Heart left ventricle (tissue), 16 donors: ENCODE measurements around the gene DDB1. TPM values are rescaled to one million over a fixed set of nuclear protein-coding genes. Genes with fewer than 3 reads are reported as not detected.

ENCODE experiments used
- ATAC-seq, 4 donors: fragments of 200-7000 bp; cut with Tn5 transposase; one replicate each; pipeline ENCODE4 v1.9.1; 2020 to 2022; ENCODE audit warnings: moderate library complexity in 4 of 4, mild to moderate bottlenecking in 3 of 4, moderate number of reproducible peaks in 1 of 4
- DNase-seq, 5 donors: peaks; one replicate each; pipeline ENCODE4 v3.0.0-alpha.2; 2020
- H3K27ac ChIP-seq, 12 donors: fragments of 200-600 bp; sonication (generic) in 4 of 12; one replicate each; pipeline versions ENCODE4 v1.5.0 to v1.8.0; 2016 to 2022; ENCODE audit warnings: mild to moderate bottlenecking in 2 of 12
- H3K27me3 ChIP-seq, 9 donors: fragments of 200-600 bp; sonication (generic) in 2 of 9; one replicate each; pipeline versions ENCODE4 v1.5.1 to v1.8.0; 2016 to 2022; ENCODE audit warnings: mild to moderate bottlenecking in 3 of 9
- H3K36me3 ChIP-seq, 9 donors: fragments of 200-600 bp; sonication (generic) in 2 of 9; one replicate each; pipeline versions ENCODE4 v1.5.0 to v1.8.0; 2018 to 2022; ENCODE audit warnings: mild to moderate bottlenecking in 2 of 9
- H3K4me1 ChIP-seq, 12 donors: fragments of 200-600 bp; sonication (generic) in 4 of 12; one replicate each; pipeline versions ENCODE4 v1.5.0 to v1.8.0; 2016 to 2022; ENCODE audit warnings: mild to moderate bottlenecking in 3 of 12
- H3K4me3 ChIP-seq, 12 donors: fragments of 200-600 bp; sonication (generic) in 4 of 12; one replicate each; pipeline versions ENCODE4 v1.5.0 to v1.8.0; 2017 to 2022; ENCODE audit warnings: mild to moderate bottlenecking in 9 of 12, moderate library complexity in 4 of 12
- H3K9me3 ChIP-seq, 12 donors: fragments of 200-600 bp; sonication (generic) in 4 of 12; one replicate each; pipeline versions ENCODE4 v1.5.0 to v1.8.0; 2016 to 2022; ENCODE audit warnings: mild to moderate bottlenecking in 1 of 12
- POLR2A ChIP-seq, 2 donors: fragments of 450-650 bp; IDR thresholded peaks; one replicate each; pipeline ENCODE4 v1.6.1; 2017; ENCODE audit warnings: antibody characterized with exemption in 2 of 2, mild to moderate bottlenecking in 2 of 2, moderate library complexity in 2 of 2
- WGBS, 4 donors: extraction: QIAGEN DNeasy Blood & Tissue Kit in 2 of 4; methylation state at CpG; one replicate each; pipeline versions ENCODE4 v1.1.5 to v1.1.7; 2013 to 2018; 5-methylcytosine and 5-hydroxymethylcytosine counted together
- intact Hi-C, 10 donors: fragments of 100-400 bp; cut with DNase I; formaldehyde crosslinking; loops; one replicate each; pipeline versions ENCODE4 v1.11.1 to v1.14.2; 2022
- polyA plus RNA-seq, 2 donors: library from polyadenylated mRNA; stranded (reverse); fragments of 200-250 nt; gene quantifications; one replicate each; pipeline ENCODE4 v1.2.3, GENCODE V29; 2013
- total RNA-seq, 9 donors: library from RNA; depleted of rRNA in 2 of 9; stranded (reverse); fragments of >200 nt in 2 of 9; fragmentation: NEBNext Ultra II Directional in 3 of 9; extraction: Animal tissue kit (Norgen Biotek cat#: 25700) in 3 of 9; gene quantifications; one replicate each; pipeline versions ENCODE4 v1.1.0 to v1.2.4, GENCODE V29; 2016 to 2023
- TF ChIP-seq, protein P1 (sequence below), 12 donors: fragments of 200-600 bp; sonication (generic) in 4 of 12; IDR thresholded peaks; one replicate each; pipeline versions ENCODE4 v1.5.0 to v1.8.0; 2018 to 2022; ENCODE audit warnings: antibody characterized with exemption in 12 of 12, mild to moderate bottlenecking in 5 of 12
- donor health status: ischemic (EF 13 %, LVEDD 7.1; RV severe dilation, severe dysfunction).
- donor health status: healthy with polysubstance abuse.
- donor health status: DM: no; HTN: yes; CAD: no.
- donor health status: DM: no; HTN: no; CAD: no.
- donor health status: ischemic (EF 25% LVEDD 6.9; RV normal size, moderate dysfunction).
- donor health status: ischemic (EF 25% LVEDD 5.7; RV mildly dilated, moderate dysfunction).
- donor health status: healthy.
- donor health status: DM: yes; HTN: yes; CAD: no.
- donor health status: ischemic (EF 35%, LVEDD 5.7; RV mildly dilated, moderate dysfunction).
- donor health status: nonischemic (EF 11% LVEDD 7.7; RV severe dilation, severe dysfunction).
- donor health status: DM: yes; HTN: yes; CAD: no.
- donor health status: PGD.
- donor health status: ischemic (EF 29% LVEDD 5.4; RV normal size, mild dysfunction).
- donor health status: nonischemic (EF 23%, LVEDD 6.1; RV moderate dilation, normal function).

DDB1 gene
- total and polyA plus RNA-seq, 11 donors, result 78.8 to 158 (median 130) TPM

DNA sequence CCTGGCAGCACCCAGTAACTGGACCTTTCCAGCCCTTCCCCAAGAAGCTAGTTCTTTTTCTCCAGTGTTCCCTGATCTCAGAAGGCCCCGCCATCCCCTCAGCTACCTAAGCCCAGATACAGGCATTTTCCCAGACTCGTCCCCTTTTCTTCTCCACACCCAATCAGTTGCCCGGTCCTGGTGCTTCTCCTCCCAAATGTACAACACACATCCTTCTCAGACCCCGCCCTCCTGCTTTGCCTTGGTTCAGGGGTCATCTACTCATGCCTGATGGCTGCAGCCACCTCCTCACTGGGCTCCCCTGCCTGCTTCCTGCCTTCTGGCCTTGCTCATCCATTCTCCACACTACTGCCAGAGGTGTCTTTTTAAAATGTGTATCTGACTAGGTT lies 6.6 kb upstream of the DDB1 start:
- DNase-seq, result no peak

DNA sequence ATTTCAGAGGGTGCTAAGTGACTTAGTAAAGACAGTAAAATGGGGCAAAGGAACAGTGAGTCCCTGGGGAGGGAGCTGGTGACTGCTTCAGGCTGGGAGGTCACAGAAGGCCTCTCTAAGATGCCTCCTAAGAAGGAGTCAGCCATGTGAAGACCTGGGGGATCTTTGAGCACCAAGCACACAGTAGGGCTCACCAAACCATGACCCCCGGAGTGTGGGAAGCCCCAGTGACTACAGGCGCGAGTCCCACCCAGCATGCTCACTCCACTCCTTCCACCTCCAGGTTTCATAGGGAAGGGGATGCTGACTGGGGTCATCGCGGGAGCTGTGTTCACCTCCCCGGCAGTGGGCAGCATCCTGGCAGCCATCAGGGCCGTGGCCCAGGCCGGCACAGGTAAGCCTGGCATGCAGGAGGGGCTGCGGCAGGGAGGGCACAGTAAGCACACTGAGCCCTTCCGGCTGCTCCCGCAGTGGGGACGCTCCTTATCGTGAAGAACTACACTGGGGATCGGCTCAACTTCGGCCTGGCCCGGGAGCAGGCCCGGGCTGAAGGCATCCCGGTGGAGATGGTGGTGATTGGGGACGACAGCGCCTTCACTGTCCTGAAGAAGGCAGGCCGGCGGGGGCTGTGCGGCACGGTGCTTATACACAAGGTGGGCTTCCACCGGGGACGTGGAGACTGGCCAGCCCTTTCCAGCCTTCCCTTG lies 6.0 kb upstream of the DDB1 start:
- intact Hi-C loops, result loop anchor here in 1 of 10 donors (10.0 kb wide), 1 partner anchor 296 kb away; no protein-coding TSS in a partner anchor
- Histone ChIP-seq H3K4me3 (no peak overlapping the region), H3K27ac (no peak overlapping the region), H3K9me3 (no peaks in the 10 kb centered on the region), H3K36me3 (peaks cover 0 to 22% (median 5%) of the 10 kb centered on the region in 9 donors), H3K4me1 (peaks cover 0 to 17% (median 6%) of the 10 kb centered on the region in 12 donors), H3K27me3 (no peaks in the 10 kb centered on the region)
- TF ChIP-seq, protein P1, sequence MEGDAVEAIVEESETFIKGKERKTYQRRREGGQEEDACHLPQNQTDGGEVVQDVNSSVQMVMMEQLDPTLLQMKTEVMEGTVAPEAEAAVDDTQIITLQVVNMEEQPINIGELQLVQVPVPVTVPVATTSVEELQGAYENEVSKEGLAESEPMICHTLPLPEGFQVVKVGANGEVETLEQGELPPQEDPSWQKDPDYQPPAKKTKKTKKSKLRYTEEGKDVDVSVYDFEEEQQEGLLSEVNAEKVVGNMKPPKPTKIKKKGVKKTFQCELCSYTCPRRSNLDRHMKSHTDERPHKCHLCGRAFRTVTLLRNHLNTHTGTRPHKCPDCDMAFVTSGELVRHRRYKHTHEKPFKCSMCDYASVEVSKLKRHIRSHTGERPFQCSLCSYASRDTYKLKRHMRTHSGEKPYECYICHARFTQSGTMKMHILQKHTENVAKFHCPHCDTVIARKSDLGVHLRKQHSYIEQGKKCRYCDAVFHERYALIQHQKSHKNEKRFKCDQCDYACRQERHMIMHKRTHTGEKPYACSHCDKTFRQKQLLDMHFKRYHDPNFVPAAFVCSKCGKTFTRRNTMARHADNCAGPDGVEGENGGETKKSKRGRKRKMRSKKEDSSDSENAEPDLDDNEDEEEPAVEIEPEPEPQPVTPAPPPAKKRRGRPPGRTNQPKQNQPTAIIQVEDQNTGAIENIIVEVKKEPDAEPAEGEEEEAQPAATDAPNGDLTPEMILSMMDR (IDR thresholded peaks at IDR 0.05), result no peak
- TF ChIP-seq POLR2A (IDR thresholded peaks at IDR 0.05), result no peak
- ATAC-seq (no peak), DNase-seq (no peak)
- WGBS, 4 donors, result 90 to 94% (median 92%) methylated on average over 15 to 26 of the region's 26 CpGs

More for the DNA sequence above, 6.6 kb upstream of the DDB1 start:
- ATAC-seq, result no peak
- no peak for TF ChIP-seq POLR2A (IDR thresholded peaks at IDR 0.05)
- TF ChIP-seq, protein P1 (IDR thresholded peaks at IDR 0.05), result no peak
- WGBS, 4 donors, result 89 to 95% (median 91%) methylated on average over 4 of the region's 4 CpGs
- Histone ChIP-seq H3K4me3 (no peak overlapping the region), H3K27ac (no peak overlapping the region), H3K36me3 (peaks cover 0 to 22% (median 5%) of the 10 kb centered on the region in 9 donors), H3K9me3 (no peaks in the 10 kb centered on the region), H3K4me1 (peaks cover 0 to 16% (median 5%) of the 10 kb centered on the region in 12 donors), H3K27me3 (no peaks in the 10 kb centered on the region)
- intact Hi-C loops, result loop anchor here in 1 of 10 donors (10.0 kb wide), 1 partner anchor 295 kb away; no protein-coding TSS in a partner anchor

- ATAC-seq, result no peak
- intact Hi-C loops, result loop anchor here in 5 of 10 donors (2.0 to 10.0 kb wide), 2 partner anchors 47 to 297 kb away; no protein-coding TSS in a partner anchor
- no peak for DNase-seq
Observed at GRCh38 chr11:61337706-61338470, 5.0 kb upstream of the DDB1 start.

More at GRCh38 chr11:61337706-61338470, 5.0 kb upstream of the DDB1 start:
- Histone ChIP-seq H3K9me3 (no peaks in the 10 kb centered on the region), H3K36me3 (peaks cover 0 to 15% (median 5%) of the 10 kb centered on the region in 9 donors), H3K4me3 (no peak overlapping the region), H3K27ac (no peak overlapping the region), H3K4me1 (peaks cover 0 to 23% (median 12%) of the 10 kb centered on the region in 12 donors), H3K27me3 (no peaks in the 10 kb centered on the region)
- TF ChIP-seq, protein P1 (IDR thresholded peaks at IDR 0.05), result no peak
- TF ChIP-seq POLR2A (IDR thresholded peaks at IDR 0.05), result no peak
- WGBS, 4 donors, result 88 to 94% (median 93%) methylated on average over 7 to 15 of the region's 15 CpGs
